H1 (cell line): ENCODE results near the gene RASGRF1. TPM values are rescaled to one million over a fixed set of nuclear protein-coding genes. Genes with fewer than 3 reads are reported as not detected.

Experiments
- MAFK ChIP-seq: IDR thresholded peaks from 2 replicates; pipeline ENCODE4 v1.6.1; 2012; ENCODE audit warnings: low read depth, mild to moderate bottlenecking, improper control_type of control experiment, low read length
- NANOG ChIP-seq: IDR thresholded peaks from 2 replicates; pipeline ENCODE4 v1.6.1; 2011; ENCODE audit warnings: low read length, low read depth, mild to moderate bottlenecking, inconsistent platforms; ENCODE audit not compliant: insufficient read depth, poor library complexity, severe bottlenecking
- POU5F1 ChIP-seq: IDR thresholded peaks from 2 replicates; pipeline ENCODE4 v1.6.1; 2011; ENCODE audit warnings: low read depth, mild to moderate bottlenecking, low read length, moderate library complexity
- SP4 ChIP-seq: IDR thresholded peaks from 2 replicates; pipeline ENCODE4 v1.6.1; 2012; ENCODE audit warnings: low read length, inconsistent platforms
- TAF7 ChIP-seq: optimal IDR thresholded peaks from 2 replicates; pipeline ENCODE3; 2011; ENCODE audit warnings: low read depth, mild to moderate bottlenecking, inconsistent platforms, low read length, moderate library complexity, borderline replicate concordance
- polyA plus RNA-seq, 7 experiments: library from polyadenylated mRNA; depleted of rRNA in 3 of 7; stranded (reverse) in 5 of 7; unstranded in 2 of 7; fragments of >200 nt in 5 of 7; fragments of 200-250 nt in 2 of 7; gene quantifications; 1 replicate in 5 of 7; 2 replicates in 1 of 7; 4 replicates in 1 of 7; pipeline versions ENCODE4 v1.2.1 to v1.2.3, GENCODE V29; 2011 to 2013; ENCODE audit warnings: missing spikeins in 2 of 7, mixed read lengths in 2 of 7
- total RNA-seq: library from RNA; stranded (reverse); fragmentation: NEBNext Ultra II Directional; extraction: Animal tissue kit (Norgen Biotek cat#: 25700); gene quantifications from 2 replicates; pipeline ENCODE4 v1.2.1, GENCODE V29; 2021

The RASGRF1 gene
- total and polyA plus RNA-seq, 2 of the 8 experiments (the other 6 are each of a cell fraction or from before 2014, with no cell fraction given) = 0.42 to 0.67 TPM

- TF ChIP-seq SP4 = no peak
- no peak for TF ChIP-seq TAF7
- no peak for TF ChIP-seq MAFK
- TF ChIP-seq NANOG = no peak
- TF ChIP-seq POU5F1 = no peak
These were observed 147.8 kb downstream of the RASGRF1 start (continued) for GRCh38 chr15:78942741-78943140.
